Hepatocyte (in vitro differentiated cells): ENCODE measurements around the gene CACNA1C.

ENCODE experiments used
- EZH2 ChIP-seq: fragments of 200-600 bp; sonication (generic); IDR thresholded peaks from 2 replicates; pipeline ENCODE4 v1.6.1; 2016; ENCODE audit warnings: antibody characterized with exemption, mild to moderate bottlenecking, borderline replicate concordance
- EZH2phosphoT487 ChIP-seq: fragments of 200-600 bp; sonication (generic); IDR thresholded peaks from one replicate; pipeline ENCODE4 v1.6.1; 2018; ENCODE audit warnings: antibody characterized with exemption, mild to moderate bottlenecking, low read depth, moderate library complexity; ENCODE audit not compliant: unreplicated experiment, severe bottlenecking
- TF ChIP-seq, protein P1 (sequence below): fragments of 200-600 bp; sonication (generic); IDR thresholded peaks from 2 replicates; pipeline ENCODE4 v1.5.1; 2016; ENCODE audit warnings: antibody characterized with exemption, mild to moderate bottlenecking; ENCODE audit not compliant: poor library complexity

GRCh38 chr12:2397356-2398045, 344.7 kb downstream of the CACNA1C start:
- TF ChIP-seq EZH2phosphoT487 (no peak), EZH2 (no peak)
- TF ChIP-seq, protein P1, sequence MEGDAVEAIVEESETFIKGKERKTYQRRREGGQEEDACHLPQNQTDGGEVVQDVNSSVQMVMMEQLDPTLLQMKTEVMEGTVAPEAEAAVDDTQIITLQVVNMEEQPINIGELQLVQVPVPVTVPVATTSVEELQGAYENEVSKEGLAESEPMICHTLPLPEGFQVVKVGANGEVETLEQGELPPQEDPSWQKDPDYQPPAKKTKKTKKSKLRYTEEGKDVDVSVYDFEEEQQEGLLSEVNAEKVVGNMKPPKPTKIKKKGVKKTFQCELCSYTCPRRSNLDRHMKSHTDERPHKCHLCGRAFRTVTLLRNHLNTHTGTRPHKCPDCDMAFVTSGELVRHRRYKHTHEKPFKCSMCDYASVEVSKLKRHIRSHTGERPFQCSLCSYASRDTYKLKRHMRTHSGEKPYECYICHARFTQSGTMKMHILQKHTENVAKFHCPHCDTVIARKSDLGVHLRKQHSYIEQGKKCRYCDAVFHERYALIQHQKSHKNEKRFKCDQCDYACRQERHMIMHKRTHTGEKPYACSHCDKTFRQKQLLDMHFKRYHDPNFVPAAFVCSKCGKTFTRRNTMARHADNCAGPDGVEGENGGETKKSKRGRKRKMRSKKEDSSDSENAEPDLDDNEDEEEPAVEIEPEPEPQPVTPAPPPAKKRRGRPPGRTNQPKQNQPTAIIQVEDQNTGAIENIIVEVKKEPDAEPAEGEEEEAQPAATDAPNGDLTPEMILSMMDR: no peak
